MCF 10A (cell line): ENCODE results near the gene GIMAP7. TPM values are rescaled to one million over a fixed set of nuclear protein-coding genes. Genes with fewer than 3 reads are reported as not detected.

ENCODE experiments used
- BruUV-seq: library from RNA; stranded (reverse); fragments of 400-500 nt; replicated peaks from 2 replicates; lab custom pipeline; 2021; lab: Mats Ljungman, UMichigan
- CTCF ChIA-PET: fragments of 300-600 bp; sonication (Branson Sonifier 250); formaldehyde crosslinking; extraction: SDS; loops from one replicate; lab custom pipeline; 2021; ENCODE audit warnings: antibody characterized with exemption, inconsistent platforms; lab: Yijun Ruan, JAX
- POLR2A ChIA-PET: fragments of 300-600, 350-650 bp; sonication (Branson Sonifier 250); formaldehyde crosslinking; extraction: SDS; loops from one replicate; lab custom pipeline; 2020; ENCODE audit warnings: antibody characterized with exemption, inconsistent platforms; lab: Yijun Ruan, JAX
- DNase-seq: peaks from one replicate; pipeline ENCODE4 v3.0.0-alpha.2; 2018; ENCODE audit not compliant: unreplicated experiment
- H3K27ac Mint-ChIP-seq: one replicate; pipeline ENCODE4 v1.8.0; 2022; ENCODE audit warnings: mild to moderate bottlenecking, low read depth, mixed read lengths; ENCODE audit not compliant: unreplicated experiment
- H3K27me3 Mint-ChIP-seq: one replicate; pipeline ENCODE4 v1.8.0; 2022; ENCODE audit warnings: mixed read lengths; ENCODE audit not compliant: insufficient read depth, unreplicated experiment
- H3K36me3 Mint-ChIP-seq: one replicate; pipeline ENCODE4 v1.8.0; 2022; ENCODE audit warnings: mild to moderate bottlenecking, moderate library complexity, mixed read lengths; ENCODE audit not compliant: insufficient read depth, unreplicated experiment
- H3K4me1 Mint-ChIP-seq: one replicate; pipeline ENCODE4 v1.8.0; 2022; ENCODE audit warnings: mixed read lengths; ENCODE audit not compliant: insufficient read depth, unreplicated experiment
- H3K4me3 Mint-ChIP-seq: one replicate; pipeline ENCODE4 v1.8.0; 2022; ENCODE audit warnings: mild to moderate bottlenecking, moderate library complexity, mixed read lengths; ENCODE audit not compliant: unreplicated experiment
- H3K9me3 Mint-ChIP-seq: one replicate; pipeline ENCODE4 v1.8.0; 2022; ENCODE audit warnings: mixed read lengths; ENCODE audit not compliant: unreplicated experiment
- CTCF ChIP-seq: fragments of 200-600 bp; IDR thresholded peaks from one replicate; pipeline ENCODE4 v1.8.0; 2022; ENCODE audit warnings: antibody characterized with exemption, mild to moderate bottlenecking; ENCODE audit not compliant: unreplicated experiment
- intact Hi-C: fragments of 100-400 bp; cut with micrococcal nuclease; formaldehyde crosslinking; loops from 2 replicates; pipeline ENCODE4 v1.14.1; 2022
- total RNA-seq: library from RNA; stranded (reverse); gene quantifications from 2 replicates; pipeline ENCODE4 v1.2.3, GENCODE V29; 2022

GIMAP7 gene
- total RNA-seq, 1 experiment from 2014 or later, result not detected

GRCh38 chr7:150562919-150563318, 48.2 kb downstream of the GIMAP7 start:
- BruUV-seq, result no TSS peak
- CTCF ChIA-PET, result interaction anchor here (0.7 kb wide), 1 partner anchor 160 kb away, joined by 3 read pairs; no protein-coding TSS in a partner anchor
- Mint-ChIP-seq H3K4me1 (no peaks in the 10 kb centered on the region), H3K27me3 (no peaks in the 10 kb centered on the region), H3K4me3 (no peak overlapping the region), H3K36me3 (peaks cover 4% of the 10 kb centered on the region), H3K27ac (no peak overlapping the region), H3K9me3 (peaks cover 11% of the 10 kb centered on the region)
- intact Hi-C loops, result no loop called here
- POLR2A ChIA-PET, result no interaction called here
- TF ChIP-seq CTCF, result no peak
- DNase-seq, result no peak

GRCh38 chr7:150564006-150564405, 49.3 kb downstream of the GIMAP7 start:
- intact Hi-C loops, result no loop called here

GRCh38 chr7:150564566-150564965, 49.9 kb downstream of the GIMAP7 start:
- H3K4me3 Mint-ChIP-seq, result no peak overlapping the region
- no peak overlapping the region for H3K27ac Mint-ChIP-seq
- no peaks in the 10 kb centered on the region for H3K27me3 Mint-ChIP-seq
- intact Hi-C loops, result no loop called here
- H3K36me3 Mint-ChIP-seq, result peaks cover 6% of the 10 kb centered on the region
- TF ChIP-seq CTCF, result no peak
- no TSS peak for BruUV-seq
- peaks cover 11% of the 10 kb centered on the region for H3K9me3 Mint-ChIP-seq
- ChIA-PET CTCF (interaction anchor here (0.7 kb wide), 2 partner anchors 11 to 91 kb away, joined by 3 read pairs; no protein-coding TSS in a partner anchor), POLR2A (no interaction called here)
- H3K4me1 Mint-ChIP-seq, result no peaks in the 10 kb centered on the region
- DNase-seq, result no peak

More at GRCh38 chr7:150564006-150564405, 49.3 kb downstream of the GIMAP7 start:
- Mint-ChIP-seq H3K27me3 (no peaks in the 10 kb centered on the region), H3K27ac (no peak overlapping the region), H3K9me3 (peaks cover 11% of the 10 kb centered on the region), H3K4me3 (no peak overlapping the region), H3K4me1 (no peaks in the 10 kb centered on the region), H3K36me3 (peaks cover 6% of the 10 kb centered on the region)
- POLR2A ChIA-PET, result interaction anchor here (0.7 kb wide), 1 partner anchor 178 kb away, joined by 3 read pairs; no protein-coding TSS in a partner anchor
- TF ChIP-seq CTCF, result no peak
- no peak for DNase-seq
- CTCF ChIA-PET, result interaction anchor here (0.7 kb wide), 1 partner anchor 12 kb away, joined by 3 read pairs; no protein-coding TSS in a partner anchor
- BruUV-seq, result no TSS peak

GRCh38 chr7:150565239-150565638, 50.6 kb downstream of the GIMAP7 start:
- Mint-ChIP-seq H3K9me3 (peaks cover 6% of the 10 kb centered on the region), H3K27ac (no peak overlapping the region), H3K4me3 (no peak overlapping the region), H3K4me1 (no peaks in the 10 kb centered on the region), H3K27me3 (no peaks in the 10 kb centered on the region), H3K36me3 (peaks cover 6% of the 10 kb centered on the region)
- ChIA-PET POLR2A (no interaction called here), CTCF (interaction anchor here (0.7 kb wide), 1 partner anchor 92 kb away, joined by 3 read pairs; no protein-coding TSS in a partner anchor)
- no TSS peak for BruUV-seq
- no peak for TF ChIP-seq CTCF
- intact Hi-C loops, result no loop called here
- no peak for DNase-seq
